H1 (cell line): Measurements from ENCODE around the gene SCO1. TPM values are rescaled to one million over a fixed set of nuclear protein-coding genes. Genes with fewer than 3 reads are reported as not detected.

Source experiments
- BACH1 ChIP-seq: IDR thresholded peaks from 2 replicates; pipeline ENCODE4 v1.6.1; 2012; ENCODE audit warnings: low read length, improper control_type of control experiment
- CHD7 ChIP-seq: fragments of 300-600 bp; sonication (generic); IDR thresholded peaks from 2 replicates; pipeline ENCODE4 v1.7.1; 2012; ENCODE audit warnings: low read length, moderate library complexity, mild to moderate bottlenecking, inconsistent platforms; ENCODE audit not compliant: insufficient replicate concordance
- CTCF ChIP-seq, 3 experiments: IDR thresholded peaks; 1 replicate in 2 of 3; 2 replicates in 1 of 3; pipeline versions ENCODE4 v1.5.1 to v1.6.1; 2011; ENCODE audit warnings: low read length in 3 of 3, mild to moderate bottlenecking in 3 of 3, inconsistent platforms in 2 of 3, low read depth in 1 of 3, moderate library complexity in 1 of 3; ENCODE audit not compliant: insufficient read depth in 1 of 3; ENCODE audit errors: control extremely low read depth in 1 of 3
- EZH2 ChIP-seq: fragments of 200-600 bp; sonication (generic); IDR thresholded peaks from 2 replicates; pipeline ENCODE4 v1.7.1; 2012; ENCODE audit warnings: low read depth, mild to moderate bottlenecking, moderate library complexity, low read length, inconsistent platforms; ENCODE audit not compliant: severe bottlenecking
- GTF2F1 ChIP-seq: IDR thresholded peaks from 2 replicates; pipeline ENCODE4 v1.6.1; 2012; ENCODE audit warnings: low read depth, low read length, improper control_type of control experiment, borderline replicate concordance
- TCF12 ChIP-seq: IDR thresholded peaks from 2 replicates; pipeline ENCODE4 v1.6.1; 2011; ENCODE audit warnings: low read depth, mild to moderate bottlenecking, low read length
- polyA plus RNA-seq, 7 experiments: library from polyadenylated mRNA; depleted of rRNA in 3 of 7; stranded (reverse) in 5 of 7; unstranded in 2 of 7; fragments of >200 nt in 5 of 7; fragments of 200-250 nt in 2 of 7; gene quantifications; 1 replicate in 5 of 7; 2 replicates in 1 of 7; 4 replicates in 1 of 7; pipeline versions ENCODE4 v1.2.1 to v1.2.3, GENCODE V29; 2011 to 2013; ENCODE audit warnings: missing spikeins in 2 of 7, mixed read lengths in 2 of 7
- total RNA-seq: library from RNA; stranded (reverse); fragmentation: NEBNext Ultra II Directional; extraction: Animal tissue kit (Norgen Biotek cat#: 25700); gene quantifications from 2 replicates; pipeline ENCODE4 v1.2.1, GENCODE V29; 2021

SCO1 gene
- total and polyA plus RNA-seq, 2 of the 8 experiments (the other 6 are each of a cell fraction or from before 2014, with no cell fraction given) = 18.7 to 61.8 TPM

- TF ChIP-seq CHD7 (no peak), GTF2F1 (no peak), EZH2 (no peak), CTCF (IDR thresholded peaks at IDR 0.05; ENCODE audit: control extremely low read depth in 1 of 3, insufficient read depth in 1 of 3, low read depth in 1 of 3, low read length in 3 of 3) (peak; percentile 64 to 80 (median 80)), BACH1 (no peak), TCF12 (no peak)
Observed at GRCh38 chr17:10628756-10629155, 68.6 kb downstream of the SCO1 start (continued).
